Testis (tissue), 2 donors: Measurements from ENCODE around the gene PRKCD.

ENCODE experiments used
- CTCF ChIP-seq, 3 experiments: fragments of 450-650 bp in 2 of 3; fragments of 200-600 bp in 1 of 3; sonication (generic) in 1 of 3; IDR thresholded peaks; one replicate each; pipeline ENCODE4 v1.5.1; 2016 to 2019; ENCODE audit warnings: antibody characterized with exemption in 3 of 3, mild to moderate bottlenecking in 2 of 3, moderate library complexity in 1 of 3
- POLR2A ChIP-seq: fragments of 450-650 bp; IDR thresholded peaks from one replicate; pipeline ENCODE4 v1.6.1; 2017; ENCODE audit warnings: antibody characterized with exemption, mild to moderate bottlenecking, moderate library complexity

- no peak for TF ChIP-seq CTCF (IDR thresholded peaks at IDR 0.05)
- no peak for TF ChIP-seq POLR2A
Observed at GRCh38 chr3:53188720-53189119, 27.7 kb downstream of the PRKCD start.
